B cell (primary cell): ENCODE results near the gene PBLD. TPM values are rescaled to one million over a fixed set of nuclear protein-coding genes. Genes with fewer than 3 reads are reported as not detected.

Source experiments
- ATAC-seq: fragments of 200-7000 bp; cut with Tn5 transposase; one replicate; pipeline ENCODE4 v1.10.0; 2021; ENCODE audit warnings: low read depth, mild to moderate bottlenecking, moderate number of reproducible peaks, moderate library complexity
- CTCF ChIA-PET: fragments of 350-600 bp; sonication (Branson Sonifier 250); formaldehyde crosslinking; loops from one replicate; lab custom pipeline; 2021; ENCODE audit warnings: antibody characterized with exemption, inconsistent platforms; lab: Charles Lee
- POLR2A ChIA-PET: fragments of 350-600 bp; sonication (Branson Sonifier 250); formaldehyde crosslinking; loops from one replicate; lab custom pipeline; 2021; ENCODE audit warnings: antibody characterized with exemption; lab: Charles Lee
- DNase-seq: peaks from one replicate; pipeline ENCODE4 v3.0.0; 2013
- H2AFZ ChIP-seq: 2 replicates; pipeline ENCODE4 v1.6.1; 2012; ENCODE audit warnings: mild to moderate bottlenecking, low read depth, low read length; ENCODE audit not compliant: insufficient read depth, poor library complexity, severe bottlenecking
- H3K27ac ChIP-seq, 2 donors: 1 replicate in 1 of 2; 2 replicates in 1 of 2; pipeline ENCODE4 v1.5.1; 2012 to 2013; ENCODE audit warnings: low read length in 2 of 2, mild to moderate bottlenecking in 2 of 2, moderate library complexity in 1 of 2
- H3K27me3 ChIP-seq, 4 experiments: fragments of 200-600 bp in 1 of 4; sonication (generic) in 1 of 4; replicated peaks in 1 of 4; 1 replicate in 2 of 4; 2 replicates in 2 of 4; pipeline versions ENCODE4 v1.6.1 to v1.7.0; 2013 to 2016; ENCODE audit warnings: low read length in 3 of 4, mild to moderate bottlenecking in 2 of 4, mixed read lengths in 1 of 4, moderate library complexity in 1 of 4; ENCODE audit not compliant: insufficient read depth in 4 of 4, control insufficient read depth in 3 of 4; ENCODE audit errors: control extremely low read depth in 1 of 4
- H3K36me3 ChIP-seq, 2 experiments: replicated peaks in 1 of 2; 1 replicate in 1 of 2; 2 replicates in 1 of 2; pipeline versions ENCODE4 v1.6.1 to v1.7.1; 2013; ENCODE audit warnings: low read length in 1 of 2; ENCODE audit not compliant: insufficient read depth in 2 of 2, control insufficient read depth in 1 of 2; ENCODE audit errors: control extremely low read depth in 1 of 2, extremely low read depth in 1 of 2
- H3K4me1 ChIP-seq, 2 donors: fragments of 200-600 bp in 1 of 2; sonication (generic) in 1 of 2; 1 replicate in 1 of 2; 2 replicates in 1 of 2; pipeline versions ENCODE4 v1.5.1 to v1.6.1; 2013 to 2017; ENCODE audit warnings: low read length in 2 of 2; ENCODE audit not compliant: control insufficient read depth in 2 of 2, insufficient read depth in 2 of 2
- H3K4me2 ChIP-seq: replicated peaks from 2 replicates; pipeline ENCODE3; 2012; ENCODE audit warnings: mild to moderate bottlenecking, low read depth, low read length; ENCODE audit not compliant: poor library complexity, severe bottlenecking
- H3K4me3 ChIP-seq, 5 experiments: fragments of 200-600 bp in 1 of 5; sonication (generic) in 1 of 5; 1 replicate in 3 of 5; 2 replicates in 2 of 5; pipeline versions ENCODE4 v1.5.1 to v1.7.0; 2011 to 2016; ENCODE audit warnings: low read length in 4 of 5, mild to moderate bottlenecking in 4 of 5, low read depth in 2 of 5, control low read depth in 1 of 5, moderate library complexity in 1 of 5; ENCODE audit not compliant: insufficient read depth in 1 of 5; ENCODE audit errors: control extremely low read depth in 1 of 5, extremely low read depth in 1 of 5
- H3K79me2 ChIP-seq: fragments of 200-600 bp; sonication (generic); one replicate; pipeline ENCODE4 v1.6.0; 2016; ENCODE audit warnings: low read length; ENCODE audit not compliant: control insufficient read depth, insufficient read depth
- H3K9ac ChIP-seq: fragments of 200-600 bp; sonication (generic); 2 replicates; pipeline ENCODE4 v1.6.1; 2017; ENCODE audit warnings: mild to moderate bottlenecking, low read length, moderate library complexity
- H3K9me3 ChIP-seq, 3 donors: one replicate each; pipeline versions ENCODE4 v1.6.1 to v1.7.1; 2013; ENCODE audit warnings: low read length in 2 of 3; ENCODE audit not compliant: control insufficient read depth in 2 of 3, insufficient read depth in 1 of 3; ENCODE audit errors: control extremely low read depth in 1 of 3
- H4K20me1 ChIP-seq: 2 replicates; pipeline ENCODE4 v1.6.0; 2012; ENCODE audit warnings: mild to moderate bottlenecking, low read length; ENCODE audit not compliant: insufficient read depth, control insufficient read depth, poor library complexity, severe bottlenecking
- H3K27ac Mint-ChIP-seq: one replicate; pipeline ENCODE4 v1.8.0; 2021; ENCODE audit warnings: mixed read lengths
- H3K27me3 Mint-ChIP-seq: one replicate; pipeline ENCODE4 v1.8.0; 2021; ENCODE audit warnings: mixed read lengths
- H3K4me1 Mint-ChIP-seq: one replicate; pipeline ENCODE4 v1.8.0; 2021; ENCODE audit warnings: mixed read lengths
- H3K4me3 Mint-ChIP-seq: one replicate; pipeline ENCODE4 v1.8.0; 2021; ENCODE audit warnings: mixed read lengths
- H3K9me3 Mint-ChIP-seq: one replicate; pipeline ENCODE4 v1.8.0; 2022; ENCODE audit warnings: mixed read lengths; ENCODE audit not compliant: insufficient read depth
- CTCF ChIP-seq: fragments of 200-600 bp; IDR thresholded peaks from one replicate; pipeline ENCODE4 v1.8.0; 2022; ENCODE audit warnings: antibody characterized with exemption, mild to moderate bottlenecking
- EZH2 ChIP-seq: IDR thresholded peaks from 2 replicates; pipeline ENCODE4 v1.6.1; 2012; ENCODE audit warnings: borderline replicate concordance, low read depth, mild to moderate bottlenecking, moderate library complexity, low read length; ENCODE audit not compliant: insufficient read depth, poor library complexity, severe bottlenecking
- WGBS: methylation state at CpG from one replicate; pipeline ENCODE4 v1.1.5; 2013; ENCODE audit warnings: missing lambda C conversion rate; ENCODE audit not compliant: insufficient coverage; 5-methylcytosine and 5-hydroxymethylcytosine counted together
- intact Hi-C: fragments of 100-400 bp; cut with micrococcal nuclease; formaldehyde crosslinking; loops from one replicate; pipeline ENCODE4 v1.10.0; 2022
- polyA plus RNA-seq: library from polyadenylated mRNA; depleted of rRNA; stranded (reverse); fragments of >200 nt; gene quantifications from 2 replicates; pipeline ENCODE4 v1.2.3, GENCODE V29; 2012
- total RNA-seq, 2 donors: library from RNA; stranded (reverse); fragments of 120-200 nt in 1 of 2; gene quantifications; 1 replicate in 1 of 2; 2 replicates in 1 of 2; pipeline versions ENCODE4 v1.2.3 to v1.2.4, GENCODE V29; 2013 to 2022

Gene PBLD
- total and polyA plus RNA-seq, 2 donors (not counting 1 experiment from before 2014, with no cell fraction given) = 0.40 to 4.7 TPM

- no peak overlapping the region for H3K27ac Mint-ChIP-seq
- ChIA-PET CTCF (interaction anchor here (0.6 to 0.9 kb wide), 3 partner anchors 25 to 383 kb away, joined by 3 to 4 read pairs (median 3); no protein-coding TSS in a partner anchor), POLR2A (interaction anchor here (0.5 kb wide), 1 partner anchor 333 kb away, joined by 4 read pairs; no protein-coding TSS in a partner anchor)
- H3K4me2 ChIP-seq = no peak overlapping the region
- H3K27me3 Mint-ChIP-seq = peaks cover 6% of the 10 kb centered on the region
- no peaks in the 10 kb centered on the region for H3K79me2 ChIP-seq
- H3K36me3 ChIP-seq = no peaks in the 10 kb centered on the region
- H3K9ac ChIP-seq = no peak overlapping the region
- no peak for TF ChIP-seq EZH2
- H3K4me3 ChIP-seq = no peak overlapping the region
- no peaks in the 10 kb centered on the region for H3K4me1 ChIP-seq
- no peaks in the 10 kb centered on the region for H3K27me3 ChIP-seq
- H2AFZ ChIP-seq = no peak overlapping the region
- no peaks in the 10 kb centered on the region for H3K9me3 ChIP-seq
- no peaks in the 10 kb centered on the region for H4K20me1 ChIP-seq
- 80% methylated on average over 1 of the region's 1 CpG for WGBS
- H3K9me3 Mint-ChIP-seq = no peaks in the 10 kb centered on the region
- DNase-seq (no peak), ATAC-seq (no peak)
- no peak overlapping the region for H3K27ac ChIP-seq
- intact Hi-C loops = no loop called here
- no peak overlapping the region for H3K4me3 Mint-ChIP-seq
- peaks cover 7% of the 10 kb centered on the region for H3K4me1 Mint-ChIP-seq
Observed at GRCh38 chr10:68253346-68253745, 79.4 kb downstream of the PBLD start.

- H3K27me3 ChIP-seq = no peaks in the 10 kb centered on the region
- DNase-seq (no peak), ATAC-seq (no peak)
- ChIA-PET POLR2A (no interaction called here), CTCF (no interaction called here)
- no peak overlapping the region for H3K4me3 Mint-ChIP-seq
- no peak overlapping the region for H3K4me2 ChIP-seq
- H3K4me3 ChIP-seq = no peak overlapping the region
- peaks cover 6% of the 10 kb centered on the region for H3K27me3 Mint-ChIP-seq
- intact Hi-C loops = no loop called here
- 70% methylated on average over 2 of the region's 5 CpGs for WGBS
- H3K9me3 ChIP-seq = no peaks in the 10 kb centered on the region
- H2AFZ ChIP-seq = peak overlapping the region; percentile 59
- no peaks in the 10 kb centered on the region for H3K4me1 ChIP-seq
- H3K27ac ChIP-seq = no peak overlapping the region
- H3K9me3 Mint-ChIP-seq = no peaks in the 10 kb centered on the region
- H3K9ac ChIP-seq = no peak overlapping the region
- TF ChIP-seq EZH2 = no peak
- no peak for TF ChIP-seq CTCF
- no peaks in the 10 kb centered on the region for H3K79me2 ChIP-seq
- H3K27ac Mint-ChIP-seq = peak overlapping the region; percentile 43
- H4K20me1 ChIP-seq = no peaks in the 10 kb centered on the region
- H3K4me1 Mint-ChIP-seq = peaks cover 7% of the 10 kb centered on the region
- no peaks in the 10 kb centered on the region for H3K36me3 ChIP-seq
Observed at GRCh38 chr10:68251625-68252495, 80.9 kb downstream of the PBLD start.
